IPS-15b (cell line): Measurements from ENCODE around the gene LTBP3.

ENCODE experiments used
- H3K27me3 ChIP-seq: one replicate; pipeline ENCODE4 v1.6.1; 2013; ENCODE audit warnings: low read length; ENCODE audit not compliant: control insufficient read depth, insufficient read depth
- H3K36me3 ChIP-seq: one replicate; pipeline ENCODE4 v1.6.1; 2013; ENCODE audit warnings: low read length; ENCODE audit not compliant: control insufficient read depth, insufficient read depth
- H3K4me1 ChIP-seq: one replicate; pipeline ENCODE4 v1.6.1; 2013; ENCODE audit warnings: mild to moderate bottlenecking, low read length; ENCODE audit not compliant: control insufficient read depth, insufficient read depth
- H3K4me3 ChIP-seq: one replicate; pipeline ENCODE4 v1.5.1; 2013; ENCODE audit warnings: low read depth, low read length
- H3K9ac ChIP-seq: one replicate; pipeline ENCODE4 v1.6.1; 2013; ENCODE audit warnings: low read depth, mild to moderate bottlenecking, low read length
- H3K9me3 ChIP-seq: one replicate; pipeline ENCODE4 v1.6.1; 2013; ENCODE audit warnings: mild to moderate bottlenecking, low read length; ENCODE audit not compliant: control insufficient read depth, insufficient read depth

Gene LTBP3

DNA sequence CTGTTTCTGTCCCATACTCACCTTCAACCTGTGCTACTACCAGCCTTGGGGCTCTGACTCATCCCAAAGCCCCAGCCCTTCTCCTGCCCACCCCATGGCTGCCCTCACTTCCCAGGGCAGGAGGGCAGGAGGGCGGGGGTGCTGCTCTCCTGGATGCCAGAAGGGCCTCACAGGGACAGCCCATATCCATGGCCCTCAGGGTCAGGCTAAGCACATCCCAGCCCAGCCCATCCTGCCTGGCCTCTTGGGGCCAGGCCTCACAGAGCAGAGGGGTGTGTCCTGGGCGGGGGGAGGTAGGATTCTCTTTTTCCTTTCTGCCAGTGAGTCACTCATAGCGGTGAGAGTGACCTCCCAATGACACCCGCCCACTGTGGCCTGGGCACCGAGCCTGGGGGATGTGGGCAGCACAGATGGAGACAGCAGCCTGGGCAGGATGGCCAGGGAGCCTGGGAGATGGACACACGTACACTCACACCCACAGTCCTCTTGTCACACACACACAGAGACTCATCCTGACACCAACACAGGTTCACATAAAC is 2.4 kb downstream of the LTBP3 start:
- Histone ChIP-seq H3K9ac (no peak overlapping the region), H3K4me1 (peaks cover 6% of the 10 kb centered on the region), H3K4me3 (no peak overlapping the region), H3K36me3 (no peaks in the 10 kb centered on the region), H3K9me3 (no peaks in the 10 kb centered on the region), H3K27me3 (peaks cover 63% of the 10 kb centered on the region)

- Histone ChIP-seq H3K9me3 (no peaks in the 10 kb centered on the region), H3K36me3 (no peaks in the 10 kb centered on the region), H3K27me3 (peaks cover 56% of the 10 kb centered on the region), H3K4me1 (peaks cover 6% of the 10 kb centered on the region), H3K4me3 (no peak overlapping the region), H3K9ac (no peak overlapping the region)
Measured at GRCh38 chr11:65554842-65555430, 3.2 kb downstream of the LTBP3 start.

- peak overlapping the region; percentile 52 for H3K4me3 ChIP-seq
- H3K27me3 ChIP-seq = peaks cover 54% of the 10 kb centered on the region
- H3K36me3 ChIP-seq = no peaks in the 10 kb centered on the region
- H3K9ac ChIP-seq = no peak overlapping the region
- peaks cover 6% of the 10 kb centered on the region for H3K4me1 ChIP-seq
- H3K9me3 ChIP-seq = no peaks in the 10 kb centered on the region
Measured at GRCh38 chr11:65554057-65554818, 3.9 kb downstream of the LTBP3 start.

DNA sequence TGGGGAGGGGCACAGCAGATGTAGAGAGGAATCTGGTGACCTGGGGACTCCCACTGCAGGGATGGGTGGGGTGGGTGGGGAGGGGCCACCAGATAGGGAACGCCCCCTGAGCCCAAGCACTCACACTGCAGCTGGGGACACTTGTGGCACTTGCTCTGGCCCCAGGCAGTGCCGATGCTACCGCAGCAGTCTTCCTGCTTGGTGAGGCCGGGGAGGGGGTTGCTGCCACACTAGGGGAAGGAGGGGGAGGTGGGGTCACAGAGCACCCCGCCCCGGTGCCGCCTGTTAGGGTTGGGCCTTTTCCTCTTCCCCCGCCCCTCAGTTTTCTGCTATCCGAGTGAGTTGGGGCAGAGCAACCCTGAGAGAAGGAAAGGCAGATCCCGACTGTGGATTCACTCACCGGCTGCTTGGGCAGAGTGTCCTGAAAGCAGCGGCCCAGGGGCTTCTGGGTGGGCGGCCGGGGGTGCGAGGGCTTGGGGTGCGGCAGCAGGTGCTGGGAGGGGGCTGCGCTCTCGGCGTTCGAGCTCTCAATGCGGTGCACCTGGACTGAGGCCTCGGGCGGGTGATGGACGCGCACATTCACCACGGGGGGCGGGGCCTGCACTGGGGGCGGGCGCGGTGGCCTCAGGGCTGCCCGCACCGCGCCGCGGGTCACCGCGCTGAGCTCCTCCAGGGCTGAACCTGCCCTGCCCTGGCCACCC is 4.7 kb downstream of the LTBP3 start:
- no peak overlapping the region for H3K9ac ChIP-seq
- peaks cover 56% of the 10 kb centered on the region for H3K27me3 ChIP-seq
- no peaks in the 10 kb centered on the region for H3K36me3 ChIP-seq
- peaks cover 6% of the 10 kb centered on the region for H3K4me1 ChIP-seq
- H3K9me3 ChIP-seq = no peaks in the 10 kb centered on the region
- peak overlapping the region; percentile 52 for H3K4me3 ChIP-seq

DNA sequence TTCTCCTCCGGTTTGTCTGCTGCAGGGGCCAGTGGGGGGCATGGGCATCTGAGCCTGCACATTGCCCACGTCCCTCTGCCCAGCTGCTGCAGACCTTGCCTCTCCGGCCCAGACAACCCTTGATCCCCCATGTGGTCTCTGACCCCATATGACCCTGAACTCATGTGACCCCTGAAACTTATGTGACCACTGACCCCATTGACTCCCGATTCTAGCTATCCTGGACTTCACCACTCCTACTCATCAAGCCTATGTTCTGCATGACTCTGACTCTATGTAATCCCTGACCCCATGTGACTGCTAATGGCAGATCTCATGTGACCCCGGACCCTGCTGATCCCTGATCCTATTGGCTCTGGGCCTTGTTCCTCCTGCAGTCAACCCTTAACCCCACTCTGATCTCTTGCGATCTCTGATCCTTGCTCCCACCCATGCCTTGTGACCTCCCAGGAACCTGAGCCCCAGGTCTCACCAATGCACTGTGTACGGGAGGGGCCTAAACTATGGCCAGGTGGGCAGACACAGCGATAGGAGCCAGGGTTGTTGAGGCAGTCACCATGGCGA is 5.7 kb downstream of the LTBP3 start:
- Histone ChIP-seq H3K9ac (no peak overlapping the region), H3K4me3 (no peak overlapping the region), H3K27me3 (peaks cover 65% of the 10 kb centered on the region), H3K4me1 (peaks cover 6% of the 10 kb centered on the region), H3K9me3 (no peaks in the 10 kb centered on the region), H3K36me3 (no peaks in the 10 kb centered on the region)

GRCh38 chr11:65551572-65552387 is 6.4 kb downstream of the LTBP3 start:
- Histone ChIP-seq H3K36me3 (no peaks in the 10 kb centered on the region), H3K4me3 (peak overlapping the region; percentile 20), H3K4me1 (peaks cover 6% of the 10 kb centered on the region), H3K9ac (no peak overlapping the region), H3K9me3 (no peaks in the 10 kb centered on the region), H3K27me3 (peaks cover 62% of the 10 kb centered on the region)

- Histone ChIP-seq H3K4me1 (peaks cover 6% of the 10 kb centered on the region), H3K9me3 (no peaks in the 10 kb centered on the region), H3K27me3 (peaks cover 61% of the 10 kb centered on the region), H3K9ac (no peak overlapping the region), H3K4me3 (no peak overlapping the region), H3K36me3 (no peaks in the 10 kb centered on the region)
Measured at GRCh38 chr11:65549096-65549495, 9.1 kb downstream of the LTBP3 start.

DNA sequence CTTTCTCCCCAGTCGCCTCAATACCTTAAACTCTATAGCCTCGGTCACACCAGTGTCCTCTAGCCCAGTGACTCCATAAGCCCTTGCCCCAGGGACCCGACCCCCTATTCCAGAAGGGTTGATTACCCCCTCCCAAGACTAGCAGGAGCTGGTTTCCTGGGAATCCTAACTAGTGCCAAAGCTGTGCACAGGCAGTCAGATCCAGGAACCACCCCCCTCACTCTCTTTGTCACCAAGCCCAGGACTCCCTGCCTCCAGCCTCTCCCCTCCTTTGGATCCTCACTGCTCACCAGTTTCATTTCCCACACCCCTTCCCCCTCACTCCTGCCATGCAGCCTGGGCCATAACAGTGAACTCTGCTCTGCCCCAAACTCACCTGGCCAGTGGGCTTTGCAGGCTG is 9.8 kb downstream of the LTBP3 start:
- Histone ChIP-seq H3K4me3 (no peak overlapping the region), H3K9me3 (no peaks in the 10 kb centered on the region), H3K9ac (no peak overlapping the region), H3K36me3 (no peaks in the 10 kb centered on the region), H3K27me3 (peaks cover 65% of the 10 kb centered on the region), H3K4me1 (peaks cover 6% of the 10 kb centered on the region)

GRCh38 chr11:65547446-65548125 is 10.6 kb downstream of the LTBP3 start:
- Histone ChIP-seq H3K9ac (no peak overlapping the region), H3K4me1 (peaks cover 4% of the 10 kb centered on the region), H3K4me3 (peak overlapping the region; percentile 43), H3K27me3 (peaks cover 70% of the 10 kb centered on the region), H3K36me3 (no peaks in the 10 kb centered on the region), H3K9me3 (no peaks in the 10 kb centered on the region)

- Histone ChIP-seq H3K4me1 (peaks cover under 1% of the 10 kb centered on the region), H3K27me3 (peaks cover 69% of the 10 kb centered on the region), H3K9me3 (no peaks in the 10 kb centered on the region), H3K9ac (no peak overlapping the region), H3K36me3 (no peaks in the 10 kb centered on the region), H3K4me3 (peak overlapping the region; percentile 64)
Measured at GRCh38 chr11:65546217-65546958, 11.8 kb downstream of the LTBP3 start.
